ENCODE measurements around the gene TSHZ2. TPM values are rescaled to one million over a fixed set of nuclear protein-coding genes. Genes with fewer than 3 reads are reported as not detected.

TSHZ2 gene
- polyA plus RNA-seq, 1 donor from 2014 or later = 4.6 TPM

GRCh38 chr20:53365076-53365475 is 392.9 kb downstream of the TSHZ2 start:
- H3F3A ChIP-seq (ENCODE audit: insufficient read depth, low read length, poor library complexity, severe bottlenecking) = no peaks in the 10 kb centered on the region
- H3K9ac ChIP-seq (ENCODE audit: low read length) = no peak overlapping the region
- H3K36me3 ChIP-seq (ENCODE audit: insufficient read depth, low read length) = no peaks in the 10 kb centered on the region
- no peaks in the 10 kb centered on the region for H4K20me1 ChIP-seq (ENCODE audit: insufficient read depth)
- TF ChIP-seq RAD21 (conservative IDR thresholded peaks at IDR 0.05) (no peak), EP300 (conservative IDR thresholded peaks at IDR 0.05; ENCODE audit: poor library complexity, severe bottlenecking) (no peak), SMC3 (conservative IDR thresholded peaks at IDR 0.05; ENCODE audit: poor library complexity) (no peak), EZH2 (IDR thresholded peaks at IDR 0.05; ENCODE audit: borderline replicate concordance, insufficient read depth, low read length, poor library complexity, severe bottlenecking) (no peak), POLR2AphosphoS5 (IDR thresholded peaks at IDR 0.05) (no peak), MXI1 (conservative IDR thresholded peaks at IDR 0.05; ENCODE audit: poor library complexity, severe bottlenecking) (no peak), CTCF (IDR thresholded peaks at IDR 0.05; ENCODE audit: poor library complexity, severe bottlenecking) (no peak), TAF1 (IDR thresholded peaks at IDR 0.05; ENCODE audit: low read depth) (no peak)
- TF ChIP-seq, protein P1, sequence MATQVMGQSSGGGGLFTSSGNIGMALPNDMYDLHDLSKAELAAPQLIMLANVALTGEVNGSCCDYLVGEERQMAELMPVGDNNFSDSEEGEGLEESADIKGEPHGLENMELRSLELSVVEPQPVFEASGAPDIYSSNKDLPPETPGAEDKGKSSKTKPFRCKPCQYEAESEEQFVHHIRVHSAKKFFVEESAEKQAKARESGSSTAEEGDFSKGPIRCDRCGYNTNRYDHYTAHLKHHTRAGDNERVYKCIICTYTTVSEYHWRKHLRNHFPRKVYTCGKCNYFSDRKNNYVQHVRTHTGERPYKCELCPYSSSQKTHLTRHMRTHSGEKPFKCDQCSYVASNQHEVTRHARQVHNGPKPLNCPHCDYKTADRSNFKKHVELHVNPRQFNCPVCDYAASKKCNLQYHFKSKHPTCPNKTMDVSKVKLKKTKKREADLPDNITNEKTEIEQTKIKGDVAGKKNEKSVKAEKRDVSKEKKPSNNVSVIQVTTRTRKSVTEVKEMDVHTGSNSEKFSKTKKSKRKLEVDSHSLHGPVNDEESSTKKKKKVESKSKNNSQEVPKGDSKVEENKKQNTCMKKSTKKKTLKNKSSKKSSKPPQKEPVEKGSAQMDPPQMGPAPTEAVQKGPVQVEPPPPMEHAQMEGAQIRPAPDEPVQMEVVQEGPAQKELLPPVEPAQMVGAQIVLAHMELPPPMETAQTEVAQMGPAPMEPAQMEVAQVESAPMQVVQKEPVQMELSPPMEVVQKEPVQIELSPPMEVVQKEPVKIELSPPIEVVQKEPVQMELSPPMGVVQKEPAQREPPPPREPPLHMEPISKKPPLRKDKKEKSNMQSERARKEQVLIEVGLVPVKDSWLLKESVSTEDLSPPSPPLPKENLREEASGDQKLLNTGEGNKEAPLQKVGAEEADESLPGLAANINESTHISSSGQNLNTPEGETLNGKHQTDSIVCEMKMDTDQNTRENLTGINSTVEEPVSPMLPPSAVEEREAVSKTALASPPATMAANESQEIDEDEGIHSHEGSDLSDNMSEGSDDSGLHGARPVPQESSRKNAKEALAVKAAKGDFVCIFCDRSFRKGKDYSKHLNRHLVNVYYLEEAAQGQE (IDR thresholded peaks at IDR 0.05; ENCODE audit: borderline replicate concordance) = no peak
- H3K27ac ChIP-seq (ENCODE audit: low read length) = no peak overlapping the region
- H3K4me3 ChIP-seq (ENCODE audit: low read length) = no peak overlapping the region
- H3K9me3 ChIP-seq (ENCODE audit: low read length) = no peaks in the 10 kb centered on the region
- no peaks in the 10 kb centered on the region for H3K27me3 ChIP-seq (ENCODE audit: insufficient read depth, low read depth, low read length)
- no peaks in the 10 kb centered on the region for H3K79me2 ChIP-seq (replicated peaks; ENCODE audit: insufficient read depth, low read length)
- H3K4me2 ChIP-seq (ENCODE audit: low read length) = no peak overlapping the region
- H2AFZ ChIP-seq (ENCODE audit: low read depth, low read length) = no peak overlapping the region
- no peaks in the 10 kb centered on the region for H3K9me2 ChIP-seq (ENCODE audit: insufficient read depth, low read length)

DNA sequence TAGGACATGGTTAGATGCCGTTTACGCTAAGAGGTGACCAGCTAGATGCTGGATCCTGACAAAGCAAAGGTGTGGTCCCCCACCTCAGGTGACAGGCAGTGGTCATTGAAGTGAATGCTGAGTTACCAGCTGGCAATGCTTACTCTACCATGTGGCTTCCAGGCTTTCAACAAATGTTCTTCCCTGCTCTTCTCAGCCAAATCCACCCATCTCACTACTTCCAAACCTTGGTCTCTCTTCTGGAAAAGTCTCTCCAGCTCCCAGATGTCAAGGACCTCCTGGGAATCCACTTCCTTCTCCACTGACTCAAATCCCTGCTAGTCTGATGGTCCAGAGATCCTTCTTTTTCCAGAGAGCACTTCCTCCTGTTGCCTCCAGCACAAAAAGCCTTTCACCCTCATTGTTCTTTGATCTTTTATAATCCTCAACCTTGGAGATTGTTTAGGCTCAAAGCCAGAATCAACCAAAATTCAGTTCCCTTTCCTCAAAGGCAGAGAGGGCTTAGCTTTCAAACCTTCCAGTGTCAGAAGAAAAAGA is 393.4 kb downstream of the TSHZ2 start:
- no peaks in the 10 kb centered on the region for H3K36me3 ChIP-seq (ENCODE audit: insufficient read depth, low read length)
- H3K27ac ChIP-seq (ENCODE audit: low read length) = no peak overlapping the region
- H3K9me3 ChIP-seq (ENCODE audit: low read length) = no peaks in the 10 kb centered on the region
- no peak overlapping the region for H3K4me2 ChIP-seq (ENCODE audit: low read length)
- H3F3A ChIP-seq (ENCODE audit: insufficient read depth, low read length, poor library complexity, severe bottlenecking) = no peaks in the 10 kb centered on the region
- H3K27me3 ChIP-seq (ENCODE audit: insufficient read depth, low read depth, low read length) = no peaks in the 10 kb centered on the region
- no peak overlapping the region for H2AFZ ChIP-seq (ENCODE audit: low read depth, low read length)
- H3K4me3 ChIP-seq (ENCODE audit: low read length) = no peak overlapping the region
- H3K9ac ChIP-seq (ENCODE audit: low read length) = no peak overlapping the region
- H3K79me2 ChIP-seq (replicated peaks; ENCODE audit: insufficient read depth, low read length) = no peaks in the 10 kb centered on the region
- no peaks in the 10 kb centered on the region for H3K9me2 ChIP-seq (ENCODE audit: insufficient read depth, low read length)
- H4K20me1 ChIP-seq (ENCODE audit: insufficient read depth) = no peaks in the 10 kb centered on the region
- TF ChIP-seq, protein P1 (IDR thresholded peaks at IDR 0.05; ENCODE audit: borderline replicate concordance) = no peak
- no peak for TF ChIP-seq POLR2AphosphoS5 (IDR thresholded peaks at IDR 0.05)
- no peak for TF ChIP-seq CTCF (IDR thresholded peaks at IDR 0.05; ENCODE audit: poor library complexity, severe bottlenecking)
- TF ChIP-seq EZH2 (IDR thresholded peaks at IDR 0.05; ENCODE audit: borderline replicate concordance, insufficient read depth, low read length, poor library complexity, severe bottlenecking) = no peak
- no peak for TF ChIP-seq TAF1 (IDR thresholded peaks at IDR 0.05; ENCODE audit: low read depth)
- TF ChIP-seq MXI1 (conservative IDR thresholded peaks at IDR 0.05; ENCODE audit: poor library complexity, severe bottlenecking) = no peak
- TF ChIP-seq EP300 (conservative IDR thresholded peaks at IDR 0.05; ENCODE audit: poor library complexity, severe bottlenecking) = no peak
- no peak for TF ChIP-seq RAD21 (conservative IDR thresholded peaks at IDR 0.05)
- TF ChIP-seq SMC3 (conservative IDR thresholded peaks at IDR 0.05; ENCODE audit: poor library complexity) = no peak
